K562 (cell line): Measurements from ENCODE around the gene SLC66A3.

Experiments
- CBFB ChIP-seq: sonication (generic); formaldehyde crosslinking; IDR thresholded peaks from 2 replicates; pipeline ENCODE4 v1.4.0; 2020; ENCODE audit warnings: mild to moderate bottlenecking, missing genetic modification reagents
- EP300 ChIP-seq: IDR thresholded peaks from 2 replicates; pipeline ENCODE4 v1.6.1; 2012; ENCODE audit warnings: low read length, improper control_type of control experiment
- GABPA ChIP-seq: fragments of 200-800 bp; sonication (Bioruptor generic); conservative IDR thresholded peaks from 2 replicates; pipeline ENCODE4 v1.6.1; 2016; ENCODE audit warnings: low read depth, missing genetic modification characterization, missing compliant biosample characterization
- NBN ChIP-seq: fragments of 450-650 bp; IDR thresholded peaks from 2 replicates; pipeline ENCODE4 v1.6.1; 2016; ENCODE audit warnings: low read depth, mild to moderate bottlenecking
- PTTG1 ChIP-seq: fragments of 450-650 bp; IDR thresholded peaks from 2 replicates; pipeline ENCODE4 v1.6.1; 2016; ENCODE audit warnings: low read depth, mild to moderate bottlenecking, missing genetic modification characterization, missing compliant biosample characterization
- RFX5 ChIP-seq: IDR thresholded peaks from 2 replicates; pipeline ENCODE4 v1.6.1; 2011; ENCODE audit warnings: low read depth, mild to moderate bottlenecking, improper control_type of control experiment, low read length
- TEAD2 ChIP-seq: fragments of 450-650 bp; IDR thresholded peaks from 2 replicates; pipeline ENCODE4 v1.6.1; 2016; ENCODE audit warnings: missing genetic modification characterization, control low read depth, missing compliant biosample characterization
- ZBTB7A ChIP-seq: IDR thresholded peaks from 2 replicates; pipeline ENCODE4 v1.6.1; 2011; ENCODE audit warnings: low read depth, mild to moderate bottlenecking, low read length, moderate library complexity, borderline replicate concordance; ENCODE audit not compliant: control insufficient read depth
- ZNF165 ChIP-seq: fragments of 250-450 bp; sonication (Bioruptor Pico); IDR thresholded peaks from 2 replicates; pipeline ENCODE4 v1.4.0; 2020; ENCODE audit warnings: borderline replicate concordance
- ZNF224 ChIP-seq: sonication (generic); formaldehyde crosslinking; IDR thresholded peaks from 2 replicates; pipeline ENCODE4 v1.8.0; 2022; ENCODE audit warnings: mild to moderate bottlenecking, missing genetic modification reagents
- ZNF239 ChIP-seq: fragments of 250-450 bp; sonication (Bioruptor Pico); IDR thresholded peaks from 2 replicates; pipeline ENCODE4 v1.4.0; 2020; ENCODE audit warnings: mild to moderate bottlenecking
- ZNF274 ChIP-seq: IDR thresholded peaks from 2 replicates; pipeline ENCODE4 v1.6.1; 2011; ENCODE audit warnings: low read depth, mild to moderate bottlenecking, low read length, moderate library complexity, borderline replicate concordance
- TF ChIP-seq, protein P1 (sequence below), 3 experiments: IDR thresholded peaks in 2 of 3; conservative IDR thresholded peaks in 1 of 3; 2 replicates each; pipeline ENCODE4 v1.5.1; 2011 to 2012; ENCODE audit warnings: low read length in 3 of 3, mild to moderate bottlenecking in 3 of 3, control low read depth in 2 of 3, improper control_type of control experiment in 1 of 3, inconsistent platforms in 1 of 3, low read depth in 1 of 3, mixed read lengths in 1 of 3, moderate library complexity in 1 of 3; ENCODE audit not compliant: insufficient read depth in 2 of 3

DNA sequence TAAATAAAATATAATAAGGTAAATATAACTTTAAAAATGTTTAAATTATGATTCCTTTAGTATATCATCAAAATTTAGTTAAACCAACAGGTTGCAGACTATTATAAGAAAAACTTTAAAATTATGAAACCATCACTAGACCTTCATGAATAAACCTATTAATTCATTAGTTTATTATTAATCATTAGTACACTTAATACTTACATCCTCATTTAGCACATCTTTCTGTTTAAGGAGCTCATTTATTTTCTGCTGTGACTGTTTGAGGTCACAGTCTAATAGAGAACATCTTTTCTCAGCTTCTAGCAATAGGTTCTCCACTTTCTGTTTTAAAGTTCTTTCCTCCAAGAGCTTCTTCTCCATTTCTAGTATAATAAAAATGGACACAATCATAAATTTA, 52.8 kb downstream of the SLC66A3 start:
- TF ChIP-seq TEAD2 (tag) = no peak
- no peak for TF ChIP-seq PTTG1
- TF ChIP-seq ZNF274 = no peak
- no peak for TF ChIP-seq ZBTB7A
- no peak for TF ChIP-seq NBN
- TF ChIP-seq ZNF224 = no peak
- TF ChIP-seq, protein P1, sequence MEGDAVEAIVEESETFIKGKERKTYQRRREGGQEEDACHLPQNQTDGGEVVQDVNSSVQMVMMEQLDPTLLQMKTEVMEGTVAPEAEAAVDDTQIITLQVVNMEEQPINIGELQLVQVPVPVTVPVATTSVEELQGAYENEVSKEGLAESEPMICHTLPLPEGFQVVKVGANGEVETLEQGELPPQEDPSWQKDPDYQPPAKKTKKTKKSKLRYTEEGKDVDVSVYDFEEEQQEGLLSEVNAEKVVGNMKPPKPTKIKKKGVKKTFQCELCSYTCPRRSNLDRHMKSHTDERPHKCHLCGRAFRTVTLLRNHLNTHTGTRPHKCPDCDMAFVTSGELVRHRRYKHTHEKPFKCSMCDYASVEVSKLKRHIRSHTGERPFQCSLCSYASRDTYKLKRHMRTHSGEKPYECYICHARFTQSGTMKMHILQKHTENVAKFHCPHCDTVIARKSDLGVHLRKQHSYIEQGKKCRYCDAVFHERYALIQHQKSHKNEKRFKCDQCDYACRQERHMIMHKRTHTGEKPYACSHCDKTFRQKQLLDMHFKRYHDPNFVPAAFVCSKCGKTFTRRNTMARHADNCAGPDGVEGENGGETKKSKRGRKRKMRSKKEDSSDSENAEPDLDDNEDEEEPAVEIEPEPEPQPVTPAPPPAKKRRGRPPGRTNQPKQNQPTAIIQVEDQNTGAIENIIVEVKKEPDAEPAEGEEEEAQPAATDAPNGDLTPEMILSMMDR (IDR thresholded peaks at IDR 0.05 in 2 of 3, conservative IDR thresholded peaks at IDR 0.05 in 1 of 3; ENCODE audit: insufficient read depth in 2 of 3, low read depth in 1 of 3, low read length in 3 of 3) = no peak
- TF ChIP-seq ZNF239 (CRISPR knock-in tag) = no peak
- TF ChIP-seq EP300 = no peak
- TF ChIP-seq RFX5 = no peak
- no peak for TF ChIP-seq GABPA (tag)
- no peak for TF ChIP-seq CBFB (CRISPR knock-in tag)
- TF ChIP-seq ZNF165 = no peak
